Mucosa of descending colon (tissue), 3 donors: ENCODE results near the gene TACO1. TPM values are rescaled to one million over a fixed set of nuclear protein-coding genes. Genes with fewer than 3 reads are reported as not detected.

ENCODE experiments used
- ATAC-seq: fragments of 200-7000 bp; cut with Tn5 transposase; one replicate; pipeline ENCODE4 v1.9.1; 2020; ENCODE audit warnings: mild to moderate bottlenecking, moderate library complexity
- DNase-seq, 3 donors: peaks; one replicate each; pipeline ENCODE4 v3.0.0-alpha.2; 2020
- H3K36me3 ChIP-seq: fragments of 200-600 bp; one replicate; pipeline ENCODE4 v1.8.0; 2021; ENCODE audit warnings: low read depth, mild to moderate bottlenecking
- H3K4me1 ChIP-seq: fragments of 200-600 bp; one replicate; pipeline ENCODE4 v1.8.0; 2021; ENCODE audit warnings: low read depth, mild to moderate bottlenecking
- H3K4me3 ChIP-seq: fragments of 200-600 bp; one replicate; pipeline ENCODE4 v1.8.0; 2021; ENCODE audit warnings: mild to moderate bottlenecking
- H3K9me3 ChIP-seq: fragments of 200-600 bp; one replicate; pipeline ENCODE4 v1.8.0; 2021; ENCODE audit warnings: mild to moderate bottlenecking
- CTCF ChIP-seq: fragments of 200-600 bp; IDR thresholded peaks from one replicate; pipeline ENCODE4 v1.8.0; 2022; ENCODE audit warnings: antibody characterized with exemption, mild to moderate bottlenecking
- intact Hi-C, 2 donors: fragments of 100-400 bp; cut with DNase I in 1 of 2; cut with micrococcal nuclease in 1 of 2; formaldehyde crosslinking; loops; one replicate each; pipeline versions ENCODE4 v1.11.0 to v1.11.1; 2022; cut with DNase I, micrococcal nuclease
- total RNA-seq, 3 donors: library from RNA; stranded (reverse); fragmentation: NEBNext Ultra II Directional in 2 of 3; extraction: Animal tissue kit (Norgen Biotek cat#: 25700) in 2 of 3; gene quantifications; one replicate each; pipeline versions ENCODE4 v1.2.1 to v1.2.4, GENCODE V29; 2021 to 2023
- donor health status: DM: no; HTN: no; CAD: no; lungs with moderate emphysema.
- donor health status: DM: no; HTN: no; CAD: no.
- donor health status: DM: no; HTN: yes; CAD: no.

TACO1 gene
- total RNA-seq, 3 donors from 2014 or later, result 21.7 to 34.4 (median 29.7) TPM

- no peak for DNase-seq
- Histone ChIP-seq H3K9me3 (no peaks in the 10 kb centered on the region), H3K36me3 (no peaks in the 10 kb centered on the region), H3K4me3 (no peak overlapping the region), H3K4me1 (no peaks in the 10 kb centered on the region)
- TF ChIP-seq CTCF, result no peak
- intact Hi-C loops, result no loop called here
- ATAC-seq, result peak; percentile 52
These were observed 28.9 kb upstream of the TACO1 start for GRCh38 chr17:63571632-63572310.

GRCh38 chr17:63573634-63574033 is 27.1 kb upstream of the TACO1 start:
- ATAC-seq, result no peak
- H3K9me3 ChIP-seq, result no peaks in the 10 kb centered on the region
- intact Hi-C loops, result no loop called here
- H3K4me3 ChIP-seq, result no peak overlapping the region
- H3K4me1 ChIP-seq, result no peaks in the 10 kb centered on the region
- H3K36me3 ChIP-seq, result no peaks in the 10 kb centered on the region
- TF ChIP-seq CTCF, result no peak
- no peak for DNase-seq

GRCh38 chr17:63578027-63578768 is 22.5 kb upstream of the TACO1 start:
- H3K4me1 ChIP-seq, result no peaks in the 10 kb centered on the region
- peaks cover 1% of the 10 kb centered on the region for H3K36me3 ChIP-seq
- H3K9me3 ChIP-seq, result no peaks in the 10 kb centered on the region
- no peak for DNase-seq
- H3K4me3 ChIP-seq, result no peak overlapping the region
- no peak for TF ChIP-seq CTCF
- intact Hi-C loops, result no loop called here
- ATAC-seq, result no peak

- no peak for TF ChIP-seq CTCF
- Histone ChIP-seq H3K9me3 (no peaks in the 10 kb centered on the region), H3K4me3 (no peak overlapping the region), H3K4me1 (no peaks in the 10 kb centered on the region), H3K36me3 (peaks cover 5% of the 10 kb centered on the region)
- DNase-seq (no peak), ATAC-seq (no peak)
- intact Hi-C loops, result no loop called here
These were observed 22.0 kb upstream of the TACO1 start for GRCh38 chr17:63578769-63579111.

- H3K36me3 ChIP-seq, result peaks cover 10% of the 10 kb centered on the region
- no peaks in the 10 kb centered on the region for H3K4me1 ChIP-seq
- H3K4me3 ChIP-seq, result no peak overlapping the region
- TF ChIP-seq CTCF, result no peak
- DNase-seq, result no peak
- no peaks in the 10 kb centered on the region for H3K9me3 ChIP-seq
- intact Hi-C loops, result no loop called here
- no peak for ATAC-seq
These were observed 21.1 kb upstream of the TACO1 start for GRCh38 chr17:63579633-63580032.
